Inflammatory macrophage treated with lipopolysaccharide for 1 hour (primary cell): ENCODE results near the gene RABEP2.
A peak's percentile ranks its signal among the peaks of the same experiment; 100 is the strongest.
"Not testable (repeated sequence)": the region's sequence is repeated elsewhere in the genome, so short reads cannot be mapped to it uniquely, and the experiment has no call there.

Source experiments
- DNase-seq, 2 donors: peaks; one replicate each; pipeline ENCODE4 v3.0.0-alpha.2; 2020 to 2022

RABEP2 gene

DNA sequence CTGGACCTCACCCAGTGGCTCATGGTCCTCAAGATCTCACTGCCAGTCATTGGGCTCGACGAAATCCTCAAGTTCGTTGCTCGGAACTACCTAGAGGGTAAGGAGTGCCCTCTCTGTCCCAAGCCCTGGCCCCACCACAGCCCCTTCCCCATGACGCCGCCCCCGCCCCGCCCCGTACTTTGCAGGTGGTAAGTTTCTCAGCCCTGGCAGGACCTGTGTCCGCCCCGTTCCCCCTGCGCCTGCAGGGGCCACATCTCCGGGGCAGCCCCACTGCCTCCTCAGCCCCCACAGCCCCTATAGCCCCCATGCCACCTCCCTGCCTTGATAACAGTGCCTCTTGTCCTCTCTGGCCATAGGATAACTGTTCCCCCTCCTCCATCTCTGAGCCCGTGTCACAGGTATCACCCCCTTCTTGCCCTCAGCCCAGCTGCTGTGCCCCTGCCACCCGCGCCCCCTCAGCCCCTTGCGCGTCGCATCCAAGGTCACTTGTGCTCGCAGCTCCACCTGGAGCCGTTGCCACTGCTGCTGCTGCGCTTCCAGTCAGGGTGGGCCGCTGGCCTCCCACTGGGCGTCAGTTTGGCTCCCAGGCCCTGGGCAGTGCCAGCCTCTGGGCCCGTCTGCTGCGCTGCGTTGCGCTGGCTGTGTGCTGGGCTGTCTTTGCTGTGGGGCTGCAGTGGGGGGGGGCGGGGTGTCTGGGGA lies 21.5 kb downstream of the RABEP2 start:
- DNase-seq, result no peak

- no peak for DNase-seq
Measured at GRCh38 chr16:28902909-28903308, 22.1 kb downstream of the RABEP2 start.

DNA sequence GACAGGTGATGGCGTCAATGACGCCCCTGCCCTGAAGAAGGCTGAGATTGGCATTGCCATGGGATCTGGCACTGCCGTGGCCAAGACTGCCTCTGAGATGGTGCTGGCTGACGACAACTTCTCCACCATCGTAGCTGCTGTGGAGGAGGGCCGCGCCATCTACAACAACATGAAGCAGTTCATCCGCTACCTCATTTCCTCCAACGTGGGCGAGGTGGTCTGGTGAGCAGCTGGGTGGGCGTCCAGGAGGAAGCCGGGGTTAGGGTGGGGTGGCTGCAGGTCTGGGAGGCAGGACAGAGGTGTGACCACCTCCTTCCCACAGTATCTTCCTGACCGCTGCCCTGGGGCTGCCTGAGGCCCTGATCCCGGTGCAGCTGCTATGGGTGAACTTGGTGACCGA lies 23.2 kb downstream of the RABEP2 start:
- no peak for DNase-seq

- DNase-seq, result no peak
Measured at GRCh38 chr16:28900601-28901000, 24.4 kb downstream of the RABEP2 start.

GRCh38 chr16:28899882-28900590 lies 25.0 kb downstream of the RABEP2 start:
- no peak for DNase-seq

DNA sequence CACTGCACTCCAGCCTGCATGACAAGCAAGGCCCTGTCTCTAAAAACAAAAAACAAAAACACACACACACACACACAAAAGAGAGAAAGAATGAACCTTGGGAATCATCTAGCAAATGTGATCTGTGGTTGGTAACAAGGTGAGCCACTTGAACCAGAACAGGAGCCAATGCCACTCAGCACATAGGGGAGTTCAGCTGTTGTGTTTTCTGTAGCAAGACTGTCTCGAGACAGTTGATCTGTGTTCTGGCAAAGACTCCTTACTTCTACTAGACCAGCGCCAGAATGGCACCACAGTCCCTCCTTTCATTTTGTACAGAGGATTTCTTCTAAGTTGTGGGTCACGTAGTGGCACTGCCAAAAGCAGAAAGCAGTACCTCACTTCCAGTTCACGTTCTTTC lies 26.1 kb downstream of the RABEP2 start:
- DNase-seq, result no peak

DNA sequence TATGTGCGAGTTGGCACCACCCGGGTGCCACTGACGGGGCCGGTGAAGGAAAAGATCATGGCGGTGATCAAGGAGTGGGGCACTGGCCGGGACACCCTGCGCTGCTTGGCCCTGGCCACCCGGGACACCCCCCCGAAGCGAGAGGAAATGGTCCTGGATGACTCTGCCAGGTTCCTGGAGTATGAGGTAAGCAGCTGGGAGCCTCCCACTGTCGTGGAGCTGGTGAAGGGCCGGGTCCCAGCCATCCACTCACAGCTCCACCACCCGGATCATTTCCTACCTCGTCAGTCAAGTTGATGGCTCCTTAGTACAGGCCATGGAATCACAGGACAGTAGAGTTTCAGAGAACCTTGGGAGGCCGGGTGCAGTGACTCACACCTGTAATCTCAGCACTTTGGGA lies 26.8 kb downstream of the RABEP2 start:
- DNase-seq, result no peak

DNA sequence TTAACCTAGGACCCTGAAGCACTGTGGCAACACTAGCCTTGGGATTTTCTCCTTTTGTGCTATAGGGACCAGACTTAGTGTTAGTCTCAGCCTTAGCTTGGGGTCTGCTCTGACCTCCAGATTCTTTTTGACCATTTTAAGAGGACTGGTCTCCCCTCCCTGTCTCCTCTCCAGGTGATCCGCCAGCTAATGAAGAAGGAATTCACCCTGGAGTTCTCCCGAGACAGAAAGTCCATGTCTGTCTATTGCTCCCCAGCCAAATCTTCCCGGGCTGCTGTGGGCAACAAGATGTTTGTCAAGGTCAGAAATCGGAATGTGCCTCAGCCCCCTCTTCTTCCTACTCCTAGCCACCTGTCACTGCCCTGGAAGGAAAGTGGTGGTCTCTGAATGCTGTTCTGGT lies 27.2 kb downstream of the RABEP2 start:
- DNase-seq, result no peak

DNA sequence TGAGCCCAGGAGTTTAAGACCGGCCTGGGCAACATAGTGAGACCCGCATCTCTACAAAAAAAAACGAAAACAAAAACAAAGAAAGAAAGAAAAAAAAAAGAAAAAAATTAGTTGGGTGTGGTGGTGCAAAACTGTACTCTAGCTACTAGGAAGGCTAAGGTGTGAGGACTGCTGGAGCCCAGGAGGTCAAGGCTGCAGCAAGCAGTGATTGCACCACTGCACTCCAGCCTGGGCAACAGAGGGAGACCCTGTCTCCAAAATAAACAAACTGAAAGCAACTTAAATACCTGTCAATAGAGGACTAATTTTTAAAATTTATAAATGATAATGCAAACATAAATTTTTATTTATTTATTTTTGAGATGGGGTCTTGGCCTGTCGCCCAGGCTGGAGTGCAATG lies 29.4 kb downstream of the RABEP2 start:
- no peak for DNase-seq

DNA sequence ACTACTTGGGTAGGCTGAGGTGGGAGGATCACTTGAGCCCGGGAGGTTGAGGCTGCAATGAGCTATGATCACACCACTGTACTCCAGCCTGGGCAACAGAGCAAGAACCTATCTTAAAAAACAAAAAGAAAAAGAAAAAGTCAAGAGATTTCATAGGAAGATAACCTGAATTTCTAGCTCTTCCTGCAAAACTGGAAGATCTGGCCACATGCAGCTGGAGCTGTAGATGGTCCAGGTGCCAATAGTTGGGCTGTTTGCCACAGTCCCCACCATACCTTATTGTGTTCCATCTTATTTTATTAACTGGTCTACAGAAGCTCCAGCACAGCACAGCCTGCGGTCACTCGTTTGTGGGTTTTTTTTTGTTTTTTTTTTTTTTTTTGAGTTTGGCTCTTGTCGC lies 31.7 kb downstream of the RABEP2 start:
- DNase-seq, result no peak

GRCh38 chr16:28891964-28892890 lies 32.8 kb downstream of the RABEP2 start:
- no peak for DNase-seq

- DNase-seq, result not testable (repeated sequence)
Measured at GRCh38 chr16:28890355-28890754, 34.7 kb downstream of the RABEP2 start.

- DNase-seq, result no peak
Measured at GRCh38 chr16:28886945-28887344, 38.1 kb downstream of the RABEP2 start.

DNA sequence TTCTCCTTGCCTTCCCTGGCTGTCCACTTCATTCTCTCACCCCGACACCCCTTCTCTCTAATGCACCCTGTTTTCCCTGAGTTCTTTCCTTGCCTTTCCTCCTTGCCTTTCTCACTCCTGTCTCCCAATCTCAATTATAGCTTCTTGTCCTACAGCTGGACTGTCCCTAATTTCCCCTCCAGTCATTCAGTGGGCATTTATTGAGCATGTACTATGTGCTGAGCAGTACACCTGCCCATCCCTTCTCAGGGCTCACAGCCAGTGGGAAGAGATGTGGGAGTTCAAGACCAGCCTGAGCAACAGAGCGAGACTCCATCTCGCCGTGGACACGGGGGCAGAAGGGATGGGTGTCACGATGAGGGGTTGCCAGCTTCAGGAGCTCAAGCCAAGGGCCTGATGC lies 41.0 kb downstream of the RABEP2 start:
- DNase-seq, result no peak

DNA sequence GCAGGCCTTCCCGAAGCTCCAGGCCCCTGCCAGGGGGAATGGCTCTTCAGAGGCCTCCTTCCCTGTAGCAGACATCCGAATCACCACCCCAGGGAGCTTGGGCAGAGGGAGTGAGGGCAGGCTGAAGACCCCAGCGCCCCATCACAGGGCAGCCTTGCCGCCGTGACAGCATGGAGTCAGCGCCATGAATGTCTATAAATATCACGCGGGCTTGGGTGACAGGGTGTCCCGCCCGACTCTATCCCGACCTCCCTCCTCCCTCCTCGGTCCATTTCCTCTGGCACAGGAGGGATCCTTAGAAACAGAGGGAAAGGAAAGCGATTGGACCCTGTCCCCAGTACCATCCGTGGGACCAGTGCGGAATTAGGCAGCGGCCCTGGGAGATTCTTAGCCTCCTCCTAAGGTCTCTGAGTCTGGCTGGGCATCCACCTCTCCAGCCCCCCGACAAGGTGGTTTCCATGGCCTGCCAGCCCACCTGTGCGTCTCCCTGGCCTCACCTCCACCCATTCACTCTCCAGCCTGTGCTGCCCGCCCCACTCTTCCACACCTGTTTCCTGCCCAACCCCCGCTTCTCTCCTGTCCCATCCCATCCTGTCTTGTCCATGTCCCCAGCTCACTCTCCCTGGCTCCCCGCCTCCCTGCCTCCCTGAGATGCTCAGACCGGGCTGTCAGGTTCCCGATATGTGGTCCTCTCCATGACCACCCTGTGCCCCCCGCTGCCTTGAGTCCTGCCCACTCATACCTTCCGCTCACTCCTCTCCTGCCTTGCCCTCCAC lies 41.6 kb downstream of the RABEP2 start:
- DNase-seq, result no peak

DNA sequence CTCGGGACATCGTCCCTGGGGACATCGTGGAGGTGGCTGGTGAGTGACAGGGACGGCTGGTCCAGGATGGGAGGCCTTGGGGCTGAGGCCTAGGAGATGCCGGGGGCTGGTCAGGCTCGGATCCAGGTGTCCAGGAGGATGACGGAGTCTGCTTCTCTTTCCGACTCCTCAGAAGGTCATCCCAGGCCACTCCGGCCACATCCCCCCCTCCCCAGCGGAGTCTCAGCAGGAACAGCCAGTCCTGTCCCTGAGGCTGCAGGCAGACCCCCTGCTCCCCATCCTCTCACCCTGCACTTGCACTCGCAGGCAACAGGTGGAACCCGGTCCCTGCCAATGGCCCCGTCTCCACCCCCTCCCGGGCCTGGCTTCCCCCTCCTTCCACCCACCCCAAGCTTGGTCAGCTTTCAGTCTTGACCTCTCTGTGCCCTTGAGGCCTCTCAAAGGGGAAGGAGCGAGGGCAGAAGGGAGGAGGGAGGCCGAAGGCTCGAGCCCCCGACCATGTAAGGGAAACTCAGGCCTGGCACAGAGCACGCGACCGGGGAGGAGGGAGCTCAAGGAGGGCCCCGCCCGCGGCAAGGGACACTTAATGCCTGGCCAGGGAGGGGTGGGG lies 42.4 kb downstream of the RABEP2 start:
- no peak for DNase-seq

DNA sequence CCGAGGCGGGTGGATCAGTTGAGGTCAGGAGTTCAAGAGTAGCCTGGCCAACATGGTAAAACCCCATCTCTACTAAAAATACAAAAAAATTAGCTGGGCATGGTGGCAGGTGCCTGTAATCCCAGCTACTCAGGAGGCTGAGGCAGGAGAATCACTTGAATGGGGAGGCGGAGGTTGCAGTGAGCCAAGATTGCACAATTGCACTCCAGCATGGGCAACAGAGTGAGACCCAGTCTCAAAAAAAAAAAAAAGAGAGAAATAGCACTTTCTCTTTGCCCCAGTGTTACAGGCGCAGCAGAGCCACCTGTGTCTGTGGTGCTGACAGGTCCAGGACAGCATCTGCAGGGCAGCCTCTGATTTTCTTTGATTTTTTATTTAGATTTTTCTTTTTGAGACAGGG lies 43.5 kb downstream of the RABEP2 start:
- not testable (repeated sequence) for DNase-seq

GRCh38 chr16:28880955-28881354 lies 44.1 kb downstream of the RABEP2 start:
- no peak for DNase-seq

- no peak for DNase-seq
Measured at GRCh38 chr16:28880589-28880915, 44.5 kb downstream of the RABEP2 start.

GRCh38 chr16:28879841-28880588 lies 45.0 kb downstream of the RABEP2 start:
- DNase-seq, result peak; percentile 75 to 88

DNA sequence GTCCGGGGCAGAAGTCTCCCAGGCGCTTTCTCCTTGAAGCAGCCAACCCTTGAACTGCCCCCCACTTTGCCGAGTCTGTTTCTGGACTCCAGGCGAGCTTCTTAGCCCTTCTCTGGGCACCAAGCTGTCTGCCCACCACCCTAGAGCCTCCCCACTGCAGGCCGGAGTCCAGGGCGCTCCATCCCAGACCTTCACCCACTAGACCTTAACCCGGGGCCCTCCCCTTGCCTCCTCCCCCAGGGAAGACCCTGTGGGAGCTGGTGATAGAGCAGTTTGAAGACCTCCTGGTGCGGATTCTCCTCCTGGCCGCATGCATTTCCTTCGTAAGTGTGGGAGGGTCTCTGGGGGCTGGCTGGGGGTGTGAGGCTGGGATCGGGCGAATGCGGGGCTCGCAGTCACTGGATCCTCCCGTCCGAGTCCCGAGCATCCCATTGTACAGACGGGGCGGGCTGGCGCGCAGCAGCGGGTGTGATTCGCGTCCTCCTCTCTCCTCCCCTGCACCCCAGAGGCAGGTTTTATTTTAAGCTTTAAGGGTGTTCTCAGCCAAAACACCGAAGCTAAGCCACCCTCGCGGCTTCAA lies 45.7 kb downstream of the RABEP2 start:
- no peak for DNase-seq
